PC-9 (cell line): ENCODE data around the gene TAS2R1. TPM values are rescaled to one million over a fixed set of nuclear protein-coding genes. Genes with fewer than 3 reads are reported as not detected.

Source experiments
- BruUV-seq: library from RNA; stranded (reverse); fragments of 400-500 nt; replicated peaks from 2 replicates; lab custom pipeline; 2021; lab: Mats Ljungman, UMichigan
- CTCF ChIA-PET: fragments of 300-600 bp; sonication (Branson Sonifier 250); formaldehyde crosslinking; loops from one replicate; lab custom pipeline; 2022; ENCODE audit warnings: antibody characterized with exemption; lab: Charles Lee
- POLR2A ChIA-PET: fragments of 300-600 bp; sonication (Branson Sonifier 250); formaldehyde crosslinking; loops from one replicate; lab custom pipeline; 2022; ENCODE audit warnings: antibody characterized with exemption; ENCODE audit not compliant: unreplicated experiment; lab: Charles Lee
- DNase-seq, 2 experiments: peaks; one replicate each; pipeline versions ENCODE4 v3.0.0 to v3.0.0-alpha.2; 2015 to 2022; ENCODE audit warnings: mixed read lengths in 1 of 2
- H2AFZ ChIP-seq: fragments of 200-600 bp; sonication (generic); 2 replicates; pipeline ENCODE4 v1.8.1; 2017; ENCODE audit warnings: antibody characterized with exemption
- H3F3A ChIP-seq: fragments of 200-600 bp; sonication (generic); 2 replicates; pipeline ENCODE4 v1.8.1; 2017; ENCODE audit warnings: antibody characterized with exemption, mild to moderate bottlenecking, low read depth; ENCODE audit not compliant: insufficient read depth
- H3K27ac ChIP-seq: fragments of 200-600 bp; sonication (generic); 2 replicates; pipeline ENCODE4 v1.6.1; 2016; ENCODE audit warnings: mixed run types
- H3K27me3 ChIP-seq: fragments of 200-600 bp; sonication (generic); 2 replicates; pipeline ENCODE4 v1.6.1; 2016; ENCODE audit warnings: low read depth, mixed run types; ENCODE audit not compliant: insufficient read depth
- H3K36me3 ChIP-seq: fragments of 200-600 bp; sonication (generic); 2 replicates; pipeline ENCODE4 v1.6.1; 2016; ENCODE audit warnings: low read depth, mixed run types
- H3K4me1 ChIP-seq: fragments of 200-600 bp; sonication (generic); replicated peaks from 2 replicates; pipeline ENCODE4 v1.6.1; 2016; ENCODE audit warnings: mixed run types; ENCODE audit not compliant: insufficient read depth
- H3K4me2 ChIP-seq: fragments of 200-600 bp; sonication (generic); 2 replicates; pipeline ENCODE4 v1.6.1; 2017; ENCODE audit warnings: mixed run types
- H3K4me3 ChIP-seq: fragments of 200-600 bp; sonication (generic); 2 replicates; pipeline ENCODE4 v1.6.1; 2016; ENCODE audit warnings: mixed run types
- H3K79me2 ChIP-seq: fragments of 200-600 bp; sonication (generic); 2 replicates; pipeline ENCODE4 v1.6.1; 2017; ENCODE audit warnings: low read depth, mixed run types
- H3K9me2 ChIP-seq: fragments of 200-600 bp; sonication (generic); 2 replicates; pipeline ENCODE4 v1.8.1; 2017; ENCODE audit warnings: mild to moderate bottlenecking; ENCODE audit not compliant: insufficient read depth
- H3K9me3 ChIP-seq: fragments of 200-600 bp; sonication (generic); 2 replicates; pipeline ENCODE4 v1.8.1; 2016; ENCODE audit warnings: low read depth; ENCODE audit not compliant: insufficient read depth
- H4K20me1 ChIP-seq: fragments of 200-600 bp; sonication (generic); 2 replicates; pipeline ENCODE4 v1.8.1; 2017; ENCODE audit not compliant: insufficient read depth
- EZH2 ChIP-seq: fragments of 200-600 bp; sonication (generic); IDR thresholded peaks from 2 replicates; pipeline ENCODE4 v1.8.0; 2017; ENCODE audit warnings: antibody characterized with exemption, low read depth
- intact Hi-C: fragments of 100-400 bp; cut with micrococcal nuclease; formaldehyde crosslinking; loops from one replicate; pipeline ENCODE4 v1.10.0; 2022; ENCODE audit not compliant: unreplicated experiment
- total RNA-seq: library from RNA; stranded (reverse); gene quantifications from 2 replicates; pipeline ENCODE4 v1.2.3, GENCODE V29; 2021
- TF ChIP-seq, protein P1 (sequence below): fragments of 200-600 bp; sonication (generic); conservative IDR thresholded peaks from 2 replicates; pipeline ENCODE4 v1.6.1; 2017; ENCODE audit warnings: mixed run types, antibody characterized with exemption, mild to moderate bottlenecking, moderate library complexity

TAS2R1 gene
- total RNA-seq, 1 experiment from 2014 or later = not detected

- H3K27me3 ChIP-seq = no peaks in the 10 kb centered on the region
- H3K9me2 ChIP-seq = no peaks in the 10 kb centered on the region
- no peak overlapping the region for H3K27ac ChIP-seq
- intact Hi-C loops = no loop called here
- no peak for DNase-seq
- BruUV-seq = no TSS peak
- H3K36me3 ChIP-seq = no peaks in the 10 kb centered on the region
- no peaks in the 10 kb centered on the region for H4K20me1 ChIP-seq
- no peaks in the 10 kb centered on the region for H3K4me1 ChIP-seq
- ChIA-PET POLR2A (no interaction called here), CTCF (no interaction called here)
- TF ChIP-seq, protein P1, sequence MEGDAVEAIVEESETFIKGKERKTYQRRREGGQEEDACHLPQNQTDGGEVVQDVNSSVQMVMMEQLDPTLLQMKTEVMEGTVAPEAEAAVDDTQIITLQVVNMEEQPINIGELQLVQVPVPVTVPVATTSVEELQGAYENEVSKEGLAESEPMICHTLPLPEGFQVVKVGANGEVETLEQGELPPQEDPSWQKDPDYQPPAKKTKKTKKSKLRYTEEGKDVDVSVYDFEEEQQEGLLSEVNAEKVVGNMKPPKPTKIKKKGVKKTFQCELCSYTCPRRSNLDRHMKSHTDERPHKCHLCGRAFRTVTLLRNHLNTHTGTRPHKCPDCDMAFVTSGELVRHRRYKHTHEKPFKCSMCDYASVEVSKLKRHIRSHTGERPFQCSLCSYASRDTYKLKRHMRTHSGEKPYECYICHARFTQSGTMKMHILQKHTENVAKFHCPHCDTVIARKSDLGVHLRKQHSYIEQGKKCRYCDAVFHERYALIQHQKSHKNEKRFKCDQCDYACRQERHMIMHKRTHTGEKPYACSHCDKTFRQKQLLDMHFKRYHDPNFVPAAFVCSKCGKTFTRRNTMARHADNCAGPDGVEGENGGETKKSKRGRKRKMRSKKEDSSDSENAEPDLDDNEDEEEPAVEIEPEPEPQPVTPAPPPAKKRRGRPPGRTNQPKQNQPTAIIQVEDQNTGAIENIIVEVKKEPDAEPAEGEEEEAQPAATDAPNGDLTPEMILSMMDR = no peak
- no peak for TF ChIP-seq EZH2
- no peaks in the 10 kb centered on the region for H3F3A ChIP-seq
- H3K9me3 ChIP-seq = no peaks in the 10 kb centered on the region
- no peaks in the 10 kb centered on the region for H3K79me2 ChIP-seq
- no peak overlapping the region for H2AFZ ChIP-seq
- H3K4me2 ChIP-seq = no peak overlapping the region
- no peak overlapping the region for H3K4me3 ChIP-seq
Observed at GRCh38 chr5:9625731-9626130, 4.4 kb downstream of the TAS2R1 start.

GRCh38 chr5:9625286-9625685 lies 4.9 kb downstream of the TAS2R1 start:
- Histone ChIP-seq H3K9me2 (no peaks in the 10 kb centered on the region), H3K79me2 (no peaks in the 10 kb centered on the region), H3K27me3 (no peaks in the 10 kb centered on the region), H3K9me3 (no peaks in the 10 kb centered on the region), H3K27ac (no peak overlapping the region), H3K4me2 (no peak overlapping the region), H3F3A (no peaks in the 10 kb centered on the region), H4K20me1 (no peaks in the 10 kb centered on the region), H3K36me3 (no peaks in the 10 kb centered on the region), H2AFZ (no peak overlapping the region), H3K4me3 (no peak overlapping the region), H3K4me1 (no peaks in the 10 kb centered on the region)
- CTCF ChIA-PET = no interaction called here
- no peak for TF ChIP-seq EZH2
- TF ChIP-seq, protein P1 = no peak
- intact Hi-C loops = no loop called here
- BruUV-seq = no TSS peak
- POLR2A ChIA-PET = no interaction called here
- DNase-seq = no peak

DNA sequence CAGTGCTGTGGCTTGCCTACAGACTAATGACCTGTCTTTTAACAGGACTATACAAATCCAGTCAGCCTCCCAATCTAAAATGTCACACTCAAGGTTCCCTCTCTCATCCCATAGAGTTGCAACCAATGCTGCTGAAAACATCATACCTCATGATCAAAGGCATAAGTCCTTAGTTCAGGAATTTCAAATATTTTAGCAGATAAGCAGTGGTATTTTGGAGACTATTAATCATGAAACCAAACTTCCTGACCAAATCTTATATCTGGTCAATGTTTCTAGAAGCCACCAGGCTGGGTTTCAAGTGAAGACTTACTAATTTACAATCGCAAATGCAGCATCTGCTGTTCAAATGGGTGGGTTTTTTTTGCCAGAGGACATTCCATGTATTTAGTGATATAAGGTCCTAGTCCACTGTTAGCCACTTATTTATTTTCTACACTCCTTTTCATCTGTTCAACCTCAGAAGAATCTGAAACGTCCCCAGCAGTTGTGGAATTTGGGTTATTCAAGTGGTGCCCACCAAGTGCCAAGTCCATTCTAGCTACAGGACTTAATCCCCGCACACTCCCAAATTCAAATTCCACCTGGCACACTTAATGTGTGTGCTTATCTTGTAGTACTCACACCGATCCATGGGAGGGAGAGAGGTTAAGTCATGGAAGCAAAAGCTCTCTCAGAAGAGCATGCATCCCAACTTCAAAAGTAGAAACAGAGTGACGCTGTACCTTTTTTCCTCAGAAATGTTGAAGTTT lies 5.8 kb downstream of the TAS2R1 start:
- Histone ChIP-seq H3K4me1 (peaks cover 7% of the 10 kb centered on the region), H3K27me3 (no peaks in the 10 kb centered on the region), H4K20me1 (no peaks in the 10 kb centered on the region), H3K4me3 (no peak overlapping the region), H3K9me3 (no peaks in the 10 kb centered on the region), H3K9me2 (no peaks in the 10 kb centered on the region), H3K27ac (no peak overlapping the region), H3F3A (no peaks in the 10 kb centered on the region), H3K79me2 (no peaks in the 10 kb centered on the region), H3K36me3 (no peaks in the 10 kb centered on the region), H2AFZ (no peak overlapping the region), H3K4me2 (no peak overlapping the region)
- POLR2A ChIA-PET = no interaction called here
- no peak for DNase-seq
- no peak for TF ChIP-seq EZH2
- TF ChIP-seq, protein P1 = no peak
- CTCF ChIA-PET = no interaction called here
- intact Hi-C loops = no loop called here
- BruUV-seq = no TSS peak
